ENCODE measurements around the gene TP53. TPM values are rescaled to one million over a fixed set of nuclear protein-coding genes. Genes with fewer than 3 reads are reported as not detected.

TP53 gene
- polyA plus RNA-seq, 1 donor (not counting 4 experiments of a cell fraction or from before 2014, with no cell fraction given) = 22.0 TPM

DNA sequence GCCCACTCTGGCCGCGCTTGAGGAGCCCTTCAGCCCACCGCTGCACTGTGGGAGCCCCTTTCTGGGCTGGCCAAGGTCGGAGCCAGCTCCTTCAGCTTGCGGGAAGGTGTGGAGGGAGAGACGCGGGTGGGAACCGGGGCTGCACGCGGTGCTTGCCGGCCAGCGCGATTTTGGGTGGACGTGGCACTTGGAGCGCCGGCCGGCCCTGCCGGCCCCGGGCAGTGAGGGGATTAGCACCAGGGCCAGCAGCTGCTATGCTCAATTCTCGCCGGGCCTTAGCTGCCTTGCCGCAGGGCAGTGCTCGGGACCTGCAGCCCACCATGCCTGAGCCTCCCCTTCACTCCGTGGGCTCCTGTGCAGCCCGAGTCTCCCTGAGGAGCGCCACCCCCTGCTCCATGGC is 46.5 kb downstream of the TP53 start:
- FAIRE-seq (no peak), DNase-seq (ENCODE audit: low read depth, low spot score) (no peak)
- no peaks in the 10 kb centered on the region for H3K9me1 ChIP-seq (ENCODE audit: control insufficient read depth, extremely low read depth, insufficient read depth, low read length)
- H3K4me2 ChIP-seq (ENCODE audit: control insufficient read depth, extremely low read depth, insufficient read depth, low read depth, low read length) = no peak overlapping the region
- no peaks in the 10 kb centered on the region for H3K9me3 ChIP-seq (ENCODE audit: control insufficient read depth, low read depth, low read length)
- H3K27ac ChIP-seq (ENCODE audit: control insufficient read depth, insufficient read depth, low read length) = no peak overlapping the region
- no peak overlapping the region for H3K4me3 ChIP-seq (ENCODE audit: control insufficient read depth in 2 of 3, extremely low read depth in 1 of 3, insufficient read depth in 2 of 3, low read depth in 1 of 3, low read length in 3 of 3)
- H3K27me3 ChIP-seq (ENCODE audit: control insufficient read depth, extremely low read depth, insufficient read depth, low read length) = no peaks in the 10 kb centered on the region
- no peaks in the 10 kb centered on the region for H3K36me3 ChIP-seq (ENCODE audit: control insufficient read depth in 2 of 2, extremely low read depth in 1 of 2, insufficient read depth in 2 of 2, low read length in 2 of 2)
- no peaks in the 10 kb centered on the region for H4K20me1 ChIP-seq (ENCODE audit: control insufficient read depth, extremely low read depth, insufficient read depth, low read length)
- dilution Hi-C loops (cut with MboI; ENCODE audit: extremely low pct_ligation_motif_present, low sequenced_read_pairs) = no loop called here
- no peak overlapping the region for H3K9ac ChIP-seq (ENCODE audit: control insufficient read depth, extremely low read depth, insufficient read depth, low read length)
- H2AFZ ChIP-seq (ENCODE audit: control insufficient read depth, low read length) = no peak overlapping the region
- TF ChIP-seq EZH2 (IDR thresholded peaks at IDR 0.05; ENCODE audit: low read length) (no peak), CTCF (optimal IDR thresholded peaks at IDR 0.05 in 1 of 3, IDR thresholded peaks at IDR 0.05 in 1 of 3, conservative IDR thresholded peaks at IDR 0.05 in 1 of 3; ENCODE audit: extremely low read depth in 1 of 3, insufficient read depth in 2 of 3, low read length in 3 of 3) (no peak)
- no peaks in the 10 kb centered on the region for H3K4me1 ChIP-seq (ENCODE audit: control insufficient read depth, extremely low read depth, insufficient read depth, low read length)
- H3K79me2 ChIP-seq (ENCODE audit: control insufficient read depth, insufficient read depth, low read length) = no peaks in the 10 kb centered on the region

DNA sequence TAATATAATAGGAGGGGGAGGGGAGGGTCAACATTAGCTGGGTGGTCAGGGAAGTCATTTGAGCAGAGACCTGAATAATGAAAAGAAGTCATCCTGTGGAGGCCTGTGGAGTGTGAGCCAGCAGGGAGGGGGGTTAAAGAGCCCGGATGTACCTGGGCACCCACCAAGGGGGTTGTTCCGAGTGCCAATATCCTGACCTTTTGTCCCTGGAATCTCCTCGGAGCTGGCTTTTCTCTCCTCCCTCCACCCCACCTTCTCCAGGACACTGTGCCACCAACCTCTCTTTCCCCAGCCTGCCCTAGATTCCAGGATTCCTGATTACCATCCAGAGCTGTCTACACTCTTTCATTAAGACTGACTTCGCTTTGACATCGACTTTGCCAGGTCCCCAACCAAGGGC is 51.1 kb downstream of the TP53 start:
- dilution Hi-C loops (cut with MboI; ENCODE audit: extremely low pct_ligation_motif_present, low sequenced_read_pairs) = no loop called here

More for the DNA sequence above, 51.1 kb downstream of the TP53 start:
- no peaks in the 10 kb centered on the region for H3K27me3 ChIP-seq (ENCODE audit: control insufficient read depth, extremely low read depth, insufficient read depth, low read length)
- no peak for DNase-seq (ENCODE audit: low read depth, low spot score)
- H3K36me3 ChIP-seq (ENCODE audit: control insufficient read depth in 2 of 2, extremely low read depth in 1 of 2, insufficient read depth in 2 of 2, low read length in 2 of 2) = no peaks in the 10 kb centered on the region
- no peak overlapping the region for H3K9ac ChIP-seq (ENCODE audit: control insufficient read depth, extremely low read depth, insufficient read depth, low read length)
- H3K27ac ChIP-seq (ENCODE audit: control insufficient read depth, insufficient read depth, low read length) = no peak overlapping the region
- H4K20me1 ChIP-seq (ENCODE audit: control insufficient read depth, extremely low read depth, insufficient read depth, low read length) = no peaks in the 10 kb centered on the region
- H3K4me1 ChIP-seq (ENCODE audit: control insufficient read depth, extremely low read depth, insufficient read depth, low read length) = no peaks in the 10 kb centered on the region
- no peaks in the 10 kb centered on the region for H3K9me1 ChIP-seq (ENCODE audit: control insufficient read depth, extremely low read depth, insufficient read depth, low read length)
- H3K4me3 ChIP-seq (ENCODE audit: control insufficient read depth in 2 of 3, extremely low read depth in 1 of 3, insufficient read depth in 2 of 3, low read depth in 1 of 3, low read length in 3 of 3) = no peak overlapping the region
- no peak for TF ChIP-seq CTCF (optimal IDR thresholded peaks at IDR 0.05 in 1 of 3, IDR thresholded peaks at IDR 0.05 in 1 of 3, conservative IDR thresholded peaks at IDR 0.05 in 1 of 3; ENCODE audit: extremely low read depth in 1 of 3, insufficient read depth in 2 of 3, low read length in 3 of 3)
- no peak for TF ChIP-seq EZH2 (IDR thresholded peaks at IDR 0.05; ENCODE audit: low read length)
- H3K79me2 ChIP-seq (ENCODE audit: control insufficient read depth, insufficient read depth, low read length) = no peaks in the 10 kb centered on the region
- no peak overlapping the region for H2AFZ ChIP-seq (ENCODE audit: control insufficient read depth, low read length)
- H3K4me2 ChIP-seq (ENCODE audit: control insufficient read depth, extremely low read depth, insufficient read depth, low read depth, low read length) = no peak overlapping the region
- H3K9me3 ChIP-seq (ENCODE audit: control insufficient read depth, low read depth, low read length) = no peaks in the 10 kb centered on the region
- FAIRE-seq = no peak
